ENCODE results near the gene CLEC2B.

CLEC2B gene

DNA sequence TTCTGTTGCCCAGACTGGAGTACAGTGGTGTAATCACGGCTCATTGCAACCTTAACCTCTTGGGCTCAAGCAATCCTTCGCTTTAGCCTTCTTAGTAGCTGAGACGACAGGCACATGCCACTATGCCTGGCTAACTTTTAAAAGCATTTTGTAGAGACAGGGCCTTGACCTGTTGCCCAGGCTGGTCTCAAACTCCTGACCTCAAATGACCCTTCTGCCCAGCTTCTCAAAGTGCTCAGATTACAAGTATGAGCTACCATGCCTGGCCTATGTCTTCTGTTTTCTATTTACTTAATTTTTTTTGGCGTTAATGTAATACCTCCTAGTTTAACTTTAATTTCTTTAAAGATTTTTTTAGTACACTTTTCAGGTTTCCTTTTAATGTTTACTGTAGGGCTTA lies 62.4 kb downstream of the CLEC2B start:
- no peak for DNase-seq

DNA sequence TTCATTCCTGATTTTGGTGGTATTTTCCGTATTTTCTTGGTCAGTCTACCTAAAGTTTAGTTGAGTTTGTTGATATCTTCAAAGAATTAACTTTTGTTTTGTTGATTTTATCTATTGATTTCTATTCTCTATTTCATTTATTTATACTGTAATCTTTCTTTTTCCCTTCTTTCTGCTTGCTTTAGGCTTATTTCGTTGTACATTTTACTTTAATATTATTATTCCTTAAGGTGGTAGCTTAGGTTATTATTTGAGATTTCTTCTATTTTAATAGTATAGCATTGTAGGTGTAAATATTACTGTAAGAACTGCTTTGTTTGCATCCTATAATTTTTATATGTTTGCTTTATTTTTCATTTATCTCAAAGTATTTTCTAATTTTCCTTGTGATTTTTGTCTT lies 63.3 kb downstream of the CLEC2B start:
- DNase-seq = no peak
